Measurements from ENCODE around the gene JARID2. TPM values are rescaled to one million over a fixed set of nuclear protein-coding genes. Genes with fewer than 3 reads are reported as not detected.

The JARID2 gene
- total RNA-seq, 1 experiment from 2014 or later = 23.6 TPM

DNA sequence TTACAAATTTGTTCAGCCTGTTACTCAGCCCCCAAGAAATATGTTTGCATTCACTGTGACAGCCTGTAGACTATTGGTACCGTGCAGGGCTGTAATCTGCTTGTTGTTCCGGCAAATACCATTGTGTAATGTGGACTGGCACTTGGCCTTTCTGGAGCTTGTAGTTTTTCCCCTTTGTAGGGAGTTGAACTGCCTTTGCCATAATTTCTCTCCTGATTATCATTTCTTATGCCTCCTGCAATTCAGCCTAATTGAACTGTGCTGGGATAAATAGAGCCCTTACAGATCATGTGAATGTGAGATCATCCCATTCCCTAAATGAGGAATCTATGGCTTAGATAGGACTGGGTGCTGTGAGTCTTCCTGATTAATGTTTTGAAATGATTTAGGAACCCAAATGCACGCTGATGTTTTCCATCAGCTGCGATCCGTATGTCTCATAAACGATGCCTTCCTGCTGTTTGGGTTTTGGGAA lies 185.1 kb downstream of the JARID2 start (continued):
- TF ChIP-seq ZNF274 (IDR thresholded peaks at IDR 0.05; ENCODE audit: low read depth, low read length) = no peak

GRCh38 chr6:15431762-15432483 lies 186.1 kb downstream of the JARID2 start:
- H3K9me3 ChIP-seq (ENCODE audit: control insufficient read depth in 1 of 2, insufficient read depth in 1 of 2, low read depth in 1 of 2, low read length in 2 of 2) = no peaks in the 10 kb centered on the region
- TF ChIP-seq POLR2A (IDR thresholded peaks at IDR 0.05; ENCODE audit: borderline replicate concordance, extremely low read depth, insufficient read depth, insufficient read length) = no peak
- no peak for TF ChIP-seq POLR2AphosphoS5 (IDR thresholded peaks at IDR 0.05; ENCODE audit: low read depth, low read length)
- no peak for TF ChIP-seq EZH2 (IDR thresholded peaks at IDR 0.05)
- no peak for TF ChIP-seq SRF (IDR thresholded peaks at IDR 0.05; ENCODE audit: low read depth)
- no peak for TF ChIP-seq SP1 (IDR thresholded peaks at IDR 0.05; ENCODE audit: low read depth)
- TF ChIP-seq, protein P1, sequence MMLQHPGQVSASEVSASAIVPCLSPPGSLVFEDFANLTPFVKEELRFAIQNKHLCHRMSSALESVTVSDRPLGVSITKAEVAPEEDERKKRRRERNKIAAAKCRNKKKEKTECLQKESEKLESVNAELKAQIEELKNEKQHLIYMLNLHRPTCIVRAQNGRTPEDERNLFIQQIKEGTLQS (IDR thresholded peaks at IDR 0.05) = no peak
- no peak for TF ChIP-seq RAD21 (IDR thresholded peaks at IDR 0.05; ENCODE audit: low read depth)
- no peak for TF ChIP-seq YY1 (IDR thresholded peaks at IDR 0.05; ENCODE audit: extremely low read depth, insufficient replicate concordance, low read depth, low read length)
- TF ChIP-seq REST (IDR thresholded peaks at IDR 0.05; ENCODE audit: low read depth) = no peak
- no peak for TF ChIP-seq SIN3A (IDR thresholded peaks at IDR 0.05; ENCODE audit: low read depth)
- no peak for TF ChIP-seq JUND (IDR thresholded peaks at IDR 0.05)
- TF ChIP-seq, protein P2, sequence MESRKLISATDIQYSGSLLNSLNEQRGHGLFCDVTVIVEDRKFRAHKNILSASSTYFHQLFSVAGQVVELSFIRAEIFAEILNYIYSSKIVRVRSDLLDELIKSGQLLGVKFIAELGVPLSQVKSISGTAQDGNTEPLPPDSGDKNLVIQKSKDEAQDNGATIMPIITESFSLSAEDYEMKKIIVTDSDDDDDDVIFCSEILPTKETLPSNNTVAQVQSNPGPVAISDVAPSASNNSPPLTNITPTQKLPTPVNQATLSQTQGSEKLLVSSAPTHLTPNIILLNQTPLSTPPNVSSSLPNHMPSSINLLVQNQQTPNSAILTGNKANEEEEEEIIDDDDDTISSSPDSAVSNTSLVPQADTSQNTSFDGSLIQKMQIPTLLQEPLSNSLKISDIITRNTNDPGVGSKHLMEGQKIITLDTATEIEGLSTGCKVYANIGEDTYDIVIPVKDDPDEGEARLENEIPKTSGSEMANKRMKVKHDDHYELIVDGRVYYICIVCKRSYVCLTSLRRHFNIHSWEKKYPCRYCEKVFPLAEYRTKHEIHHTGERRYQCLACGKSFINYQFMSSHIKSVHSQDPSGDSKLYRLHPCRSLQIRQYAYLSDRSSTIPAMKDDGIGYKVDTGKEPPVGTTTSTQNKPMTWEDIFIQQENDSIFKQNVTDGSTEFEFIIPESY (IDR thresholded peaks at IDR 0.05; ENCODE audit: extremely low read depth, insufficient replicate concordance, low read length) = no peak
- TF ChIP-seq ZNF274 (IDR thresholded peaks at IDR 0.05; ENCODE audit: low read depth, low read length) = no peak
- TF ChIP-seq CBX3 (IDR thresholded peaks at IDR 0.05; ENCODE audit: low read depth) = no peak
- no peak for TF ChIP-seq TCF7L2 (IDR thresholded peaks at IDR 0.05; ENCODE audit: borderline replicate concordance, extremely low read depth, insufficient read depth, insufficient read length)
- TF ChIP-seq CEBPB (IDR thresholded peaks at IDR 0.05; ENCODE audit: low read depth) = no peak
- no peak for TF ChIP-seq FOSL1 (IDR thresholded peaks at IDR 0.05; ENCODE audit: low read depth)
- no peak overlapping the region for H2AFZ ChIP-seq (ENCODE audit: low read depth, low read length, poor library complexity, severe bottlenecking)
- DNase-seq (ENCODE audit: low read depth, low spot score) (no peak), ATAC-seq (no peak)
- no peaks in the 10 kb centered on the region; a peak in 1 of 4 replicates for H3K4me1 ChIP-seq (ENCODE audit: control insufficient read depth in 1 of 2, insufficient read depth in 2 of 2, low read length in 2 of 2)
- ChIA-PET CTCF (no interaction called here), POLR2A (no interaction called here), RAD21 (ENCODE audit: low non-redundant PET in 1 of 2, low total read pairs in 2 of 2, uncharacterized antibody in 2 of 2, unreplicated experiment in 2 of 2) (no interaction called here)
- H3K4me2 ChIP-seq (ENCODE audit: low read length) = no peak overlapping the region
- H3K36me3 ChIP-seq (ENCODE audit: control insufficient read depth in 1 of 2, insufficient read depth in 2 of 2, low read length in 2 of 2) = no peaks in the 10 kb centered on the region
- no TSS peak for BruUV-seq (replicated peaks)
- H3K27ac ChIP-seq (ENCODE audit: low read depth, low read length) = no peak overlapping the region
- no peaks in the 10 kb centered on the region for H3K27me3 ChIP-seq (ENCODE audit: insufficient read depth, low read length)
- no peaks in the 10 kb centered on the region for H4K20me1 ChIP-seq (ENCODE audit: insufficient read depth)
- peaks cover 62% of the 10 kb centered on the region for H3K79me2 ChIP-seq (ENCODE audit: insufficient read depth, low read length)
- no peaks in the 10 kb centered on the region for H3K9me2 ChIP-seq (ENCODE audit: insufficient read depth)
- no peak overlapping the region for H3K4me3 ChIP-seq (replicated peaks in 1 of 2; ENCODE audit: low read depth in 1 of 2, low read length in 2 of 2)
- intact Hi-C loops (cut with micrococcal nuclease) = no loop called here
- no peak overlapping the region for H3K9ac ChIP-seq (ENCODE audit: low read length)
